ENCODE measurements around the gene ZNF850. TPM values are rescaled to one million over a fixed set of nuclear protein-coding genes. Genes with fewer than 3 reads are reported as not detected.

Gene ZNF850
- total and polyA plus RNA-seq, 9 of the 15 experiments (the other 6 are each of a cell fraction or from before 2014, with no cell fraction given) = 1.2 to 13.0 (median 5.9) TPM

DNA sequence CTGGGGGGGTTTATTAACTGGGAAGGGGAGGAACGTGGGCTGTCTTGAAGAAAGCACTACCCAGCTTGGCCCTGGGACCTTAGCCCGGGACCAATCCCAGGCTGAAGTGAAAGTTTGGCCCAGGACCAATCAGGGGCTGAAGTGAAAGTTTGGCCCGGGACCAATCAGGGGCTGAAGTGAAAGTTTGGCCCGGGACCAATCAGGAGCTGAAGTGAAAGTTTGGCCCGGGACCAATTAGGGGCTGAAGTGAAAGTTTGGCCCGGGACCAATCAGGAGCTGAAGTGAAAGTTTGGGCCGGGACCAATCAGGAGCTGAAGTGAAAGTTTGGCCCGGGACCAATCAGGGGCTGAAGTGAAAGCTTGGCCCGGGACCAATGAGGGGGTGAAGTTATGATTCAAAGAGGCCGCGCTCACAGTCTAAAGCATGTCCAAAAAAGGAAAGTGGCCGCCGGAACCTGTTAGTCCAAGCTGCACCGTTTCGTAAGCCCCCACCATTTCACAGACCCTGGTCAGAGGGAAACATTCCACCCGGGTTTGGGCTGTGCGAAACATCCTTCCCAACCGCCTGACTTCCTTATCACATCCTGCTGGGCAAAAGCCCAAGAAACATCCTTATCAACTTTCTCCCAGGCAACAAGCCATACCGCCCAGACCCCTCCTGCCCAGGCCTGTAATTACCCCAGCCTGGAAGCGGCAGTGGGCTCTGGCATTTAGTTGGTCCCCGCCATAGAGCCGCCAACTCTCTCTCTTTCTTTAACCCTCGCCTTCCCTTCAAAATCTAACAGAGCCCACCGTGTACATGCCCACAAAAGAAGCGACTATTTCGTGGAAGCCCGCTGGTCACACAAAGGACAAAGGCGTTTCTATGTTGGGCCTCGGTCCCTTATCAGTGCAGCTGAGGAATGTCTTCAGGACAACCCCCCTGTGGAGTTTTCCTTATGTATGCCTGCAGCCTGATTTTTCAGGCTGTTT, 1.1 kb downstream of the ZNF850 start (continued):
- TF ChIP-seq ZSCAN32 (CRISPR knock-in tag; IDR thresholded peaks at IDR 0.05) (no peak), CHAMP1 (IDR thresholded peaks at IDR 0.05) (no peak), RERE (CRISPR knock-in tag; IDR thresholded peaks at IDR 0.05; ENCODE audit: borderline replicate concordance) (no peak), PPARD (CRISPR knock-in tag; IDR thresholded peaks at IDR 0.05) (no peak), POLR2AphosphoS5 (IDR thresholded peaks at IDR 0.05; ENCODE audit: control insufficient read depth, insufficient read depth, low read depth, low read length) (no peak; the same call in 1 of the 2 replicates), EGR1 (conservative IDR thresholded peaks at IDR 0.05) (no peak)
- TF ChIP-seq, protein P1, sequence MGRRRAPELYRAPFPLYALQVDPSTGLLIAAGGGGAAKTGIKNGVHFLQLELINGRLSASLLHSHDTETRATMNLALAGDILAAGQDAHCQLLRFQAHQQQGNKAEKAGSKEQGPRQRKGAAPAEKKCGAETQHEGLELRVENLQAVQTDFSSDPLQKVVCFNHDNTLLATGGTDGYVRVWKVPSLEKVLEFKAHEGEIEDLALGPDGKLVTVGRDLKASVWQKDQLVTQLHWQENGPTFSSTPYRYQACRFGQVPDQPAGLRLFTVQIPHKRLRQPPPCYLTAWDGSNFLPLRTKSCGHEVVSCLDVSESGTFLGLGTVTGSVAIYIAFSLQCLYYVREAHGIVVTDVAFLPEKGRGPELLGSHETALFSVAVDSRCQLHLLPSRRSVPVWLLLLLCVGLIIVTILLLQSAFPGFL (CRISPR knock-in tag; IDR thresholded peaks at IDR 0.05) = no peak

Data from K562 (cell line).